KMS-11 (cell line): ENCODE measurements around the gene CSNK1A1.

Source experiments
- H2AFZ ChIP-seq: fragments of 200-600 bp; sonication (generic); 2 replicates; pipeline ENCODE4 v1.6.1; 2016; ENCODE audit warnings: antibody characterized with exemption, mixed run types, low read depth
- H3K27ac ChIP-seq: fragments of 200-600 bp; sonication (generic); 2 replicates; pipeline ENCODE4 v1.6.1; 2016; ENCODE audit warnings: mild to moderate bottlenecking, mixed run types
- H3K27me3 ChIP-seq: fragments of 200-600 bp; sonication (generic); 2 replicates; pipeline ENCODE4 v1.6.1; 2017; ENCODE audit warnings: mild to moderate bottlenecking, low read depth, mixed run types, moderate library complexity; ENCODE audit not compliant: insufficient read depth
- H3K36me3 ChIP-seq: fragments of 200-600 bp; sonication (generic); 2 replicates; pipeline ENCODE4 v1.6.1; 2017; ENCODE audit warnings: mild to moderate bottlenecking, mixed run types; ENCODE audit not compliant: insufficient read depth
- H3K4me1 ChIP-seq: fragments of 200-600 bp; sonication (generic); 2 replicates; pipeline ENCODE4 v1.6.1; 2016; ENCODE audit warnings: mild to moderate bottlenecking, low read depth, mixed run types; ENCODE audit not compliant: poor library complexity, severe bottlenecking
- H3K4me2 ChIP-seq: fragments of 200-600 bp; sonication (generic); 2 replicates; pipeline ENCODE4 v1.7.0; 2016; ENCODE audit warnings: mild to moderate bottlenecking, mixed run types
- H3K4me3 ChIP-seq: fragments of 200-600 bp; sonication (generic); IDR thresholded peaks from 2 replicates; pipeline ENCODE4 v1.6.1; 2017; ENCODE audit warnings: low read depth, low read length, mixed read lengths; ENCODE audit not compliant: insufficient read depth
- H3K79me2 ChIP-seq: fragments of 200-600 bp; sonication (generic); 2 replicates; pipeline ENCODE4 v1.6.1; 2016; ENCODE audit warnings: low read depth, mixed run types; ENCODE audit not compliant: insufficient read depth
- H3K9ac ChIP-seq: fragments of 200-600 bp; sonication (generic); 2 replicates; pipeline ENCODE4 v1.6.1; 2016; ENCODE audit warnings: mild to moderate bottlenecking, mixed run types
- H4K20me1 ChIP-seq: fragments of 200-600 bp; sonication (generic); 2 replicates; pipeline ENCODE4 v1.6.1; 2016; ENCODE audit warnings: mild to moderate bottlenecking, mixed run types; ENCODE audit not compliant: insufficient read depth
- TF ChIP-seq, protein P1 (sequence below): fragments of 200-600 bp; sonication (generic); conservative IDR thresholded peaks from 2 replicates; pipeline ENCODE4 v1.6.1; 2017; ENCODE audit warnings: low read depth, mild to moderate bottlenecking, antibody characterized with exemption, low read length, moderate library complexity, mixed read lengths

The CSNK1A1 gene

GRCh38 chr5:149588936-149589335 lies 37.7 kb upstream of the CSNK1A1 start:
- Histone ChIP-seq H2AFZ (no peak overlapping the region), H3K4me1 (no peaks in the 10 kb centered on the region), H3K79me2 (no peaks in the 10 kb centered on the region)

GRCh38 chr5:149586708-149587318 lies 35.6 kb upstream of the CSNK1A1 start:
- TF ChIP-seq, protein P1, sequence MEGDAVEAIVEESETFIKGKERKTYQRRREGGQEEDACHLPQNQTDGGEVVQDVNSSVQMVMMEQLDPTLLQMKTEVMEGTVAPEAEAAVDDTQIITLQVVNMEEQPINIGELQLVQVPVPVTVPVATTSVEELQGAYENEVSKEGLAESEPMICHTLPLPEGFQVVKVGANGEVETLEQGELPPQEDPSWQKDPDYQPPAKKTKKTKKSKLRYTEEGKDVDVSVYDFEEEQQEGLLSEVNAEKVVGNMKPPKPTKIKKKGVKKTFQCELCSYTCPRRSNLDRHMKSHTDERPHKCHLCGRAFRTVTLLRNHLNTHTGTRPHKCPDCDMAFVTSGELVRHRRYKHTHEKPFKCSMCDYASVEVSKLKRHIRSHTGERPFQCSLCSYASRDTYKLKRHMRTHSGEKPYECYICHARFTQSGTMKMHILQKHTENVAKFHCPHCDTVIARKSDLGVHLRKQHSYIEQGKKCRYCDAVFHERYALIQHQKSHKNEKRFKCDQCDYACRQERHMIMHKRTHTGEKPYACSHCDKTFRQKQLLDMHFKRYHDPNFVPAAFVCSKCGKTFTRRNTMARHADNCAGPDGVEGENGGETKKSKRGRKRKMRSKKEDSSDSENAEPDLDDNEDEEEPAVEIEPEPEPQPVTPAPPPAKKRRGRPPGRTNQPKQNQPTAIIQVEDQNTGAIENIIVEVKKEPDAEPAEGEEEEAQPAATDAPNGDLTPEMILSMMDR = no peak
- no peak overlapping the region for H3K9ac ChIP-seq
- no peaks in the 10 kb centered on the region for H4K20me1 ChIP-seq
- H2AFZ ChIP-seq = no peak overlapping the region
- H3K4me2 ChIP-seq = no peak overlapping the region
- no peaks in the 10 kb centered on the region for H3K4me1 ChIP-seq
- H3K27me3 ChIP-seq = no peaks in the 10 kb centered on the region
- no peak overlapping the region for H3K27ac ChIP-seq
- H3K4me3 ChIP-seq = no peak overlapping the region
- no peaks in the 10 kb centered on the region for H3K79me2 ChIP-seq
- H3K36me3 ChIP-seq = no peaks in the 10 kb centered on the region

More at GRCh38 chr5:149588936-149589335, 37.7 kb upstream of the CSNK1A1 start:
- Histone ChIP-seq H3K4me3 (no peak overlapping the region), H3K36me3 (no peaks in the 10 kb centered on the region), H4K20me1 (no peaks in the 10 kb centered on the region), H3K9ac (no peak overlapping the region), H3K4me2 (no peak overlapping the region), H3K27me3 (no peaks in the 10 kb centered on the region), H3K27ac (no peak overlapping the region)
- TF ChIP-seq, protein P1 = no peak

GRCh38 chr5:149585910-149586309 lies 34.7 kb upstream of the CSNK1A1 start:
- Histone ChIP-seq H2AFZ (no peak overlapping the region), H3K9ac (no peak overlapping the region), H3K4me3 (no peak overlapping the region), H3K36me3 (no peaks in the 10 kb centered on the region), H3K4me2 (no peak overlapping the region), H3K27me3 (no peaks in the 10 kb centered on the region), H4K20me1 (no peaks in the 10 kb centered on the region), H3K79me2 (no peaks in the 10 kb centered on the region), H3K4me1 (no peaks in the 10 kb centered on the region), H3K27ac (no peak overlapping the region)
- TF ChIP-seq, protein P1 = no peak

DNA sequence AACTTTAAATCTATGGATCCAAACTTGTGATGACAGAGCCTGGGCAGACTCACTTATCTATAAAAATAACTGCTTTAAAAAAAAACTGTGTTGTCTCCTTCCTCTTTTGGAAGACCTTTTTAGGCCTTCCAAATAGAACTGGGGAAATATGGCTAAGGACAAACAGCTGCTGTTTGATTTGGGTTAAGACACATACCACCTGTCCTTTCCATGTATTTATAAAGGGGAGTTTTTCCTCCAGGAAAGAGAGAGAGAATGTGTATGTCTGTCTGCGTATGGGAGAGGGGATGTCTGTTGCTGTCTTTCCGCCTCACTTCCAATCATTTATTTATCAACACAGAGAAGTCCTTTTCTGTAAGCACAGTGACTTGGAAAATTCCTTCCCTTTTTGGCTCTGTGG lies 32.9 kb upstream of the CSNK1A1 start:
- Histone ChIP-seq H3K27me3 (no peaks in the 10 kb centered on the region), H3K4me3 (no peak overlapping the region), H3K4me2 (no peak overlapping the region), H3K4me1 (no peaks in the 10 kb centered on the region), H3K79me2 (no peaks in the 10 kb centered on the region), H3K9ac (no peak overlapping the region), H3K27ac (no peak overlapping the region), H2AFZ (no peak overlapping the region), H4K20me1 (no peaks in the 10 kb centered on the region), H3K36me3 (no peaks in the 10 kb centered on the region)
- TF ChIP-seq, protein P1 = no peak
